Hematopoietic multipotent progenitor cell treated with erythropoietin and hydrocortisone succinate and interleukin-3 and kit ligand, for 4 days (in vitro differentiated cells): ENCODE data around the gene NFATC2IP.
"Not testable (repeated sequence)": the region's sequence is repeated elsewhere in the genome, so short reads cannot be mapped to it uniquely, and the experiment has no call there.

Experiments
- DNase-seq: peaks from one replicate; pipeline ENCODE4 v3.0.0-alpha.2; 2015

Gene NFATC2IP

DNA sequence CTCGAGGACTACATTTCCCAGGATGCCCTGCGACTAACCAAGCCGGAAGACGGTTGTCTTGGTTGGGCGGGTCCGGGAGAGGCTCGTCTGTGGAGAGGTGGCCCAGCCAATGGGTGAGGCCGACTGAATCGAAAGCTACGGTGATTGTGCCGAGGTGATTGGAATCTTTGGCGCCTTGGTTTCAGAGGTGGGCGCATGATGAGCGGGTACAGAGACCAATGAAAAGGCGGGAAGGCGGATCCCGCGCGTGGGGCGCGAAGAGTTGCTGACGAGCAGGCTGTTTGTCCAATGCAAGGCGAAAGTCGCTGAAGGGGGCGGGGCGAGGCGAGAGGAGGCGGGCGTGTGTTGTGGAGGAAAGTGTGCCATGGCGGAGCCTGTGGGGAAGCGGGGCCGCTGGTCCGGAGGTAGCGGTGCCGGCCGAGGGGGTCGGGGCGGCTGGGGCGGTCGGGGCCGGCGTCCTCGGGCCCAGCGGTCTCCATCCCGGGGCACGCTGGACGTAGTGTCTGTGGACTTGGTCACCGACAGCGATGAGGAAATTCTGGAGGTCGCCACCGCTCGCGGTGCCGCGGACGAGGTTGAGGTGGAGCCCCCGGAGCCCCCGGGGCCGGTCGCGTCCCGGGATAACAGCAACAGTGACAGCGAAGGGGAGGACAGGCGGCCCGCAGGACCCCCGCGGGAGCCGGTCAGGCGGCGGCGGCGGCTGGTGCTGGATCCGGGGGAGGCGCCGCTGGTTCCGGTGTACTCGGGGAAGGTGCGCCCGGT is at the start of gene NFATC2IP:
Gene NFATC2IP, plus strand, starts transcription at position 290 of the 762 bp plus-strand sequence. Its CDS starts 75 bp downstream, at position 365.
- DNase-seq: peak; percentile 100

DNA sequence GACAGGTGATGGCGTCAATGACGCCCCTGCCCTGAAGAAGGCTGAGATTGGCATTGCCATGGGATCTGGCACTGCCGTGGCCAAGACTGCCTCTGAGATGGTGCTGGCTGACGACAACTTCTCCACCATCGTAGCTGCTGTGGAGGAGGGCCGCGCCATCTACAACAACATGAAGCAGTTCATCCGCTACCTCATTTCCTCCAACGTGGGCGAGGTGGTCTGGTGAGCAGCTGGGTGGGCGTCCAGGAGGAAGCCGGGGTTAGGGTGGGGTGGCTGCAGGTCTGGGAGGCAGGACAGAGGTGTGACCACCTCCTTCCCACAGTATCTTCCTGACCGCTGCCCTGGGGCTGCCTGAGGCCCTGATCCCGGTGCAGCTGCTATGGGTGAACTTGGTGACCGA is 48.9 kb upstream of the NFATC2IP start:
- DNase-seq: no peak

DNA sequence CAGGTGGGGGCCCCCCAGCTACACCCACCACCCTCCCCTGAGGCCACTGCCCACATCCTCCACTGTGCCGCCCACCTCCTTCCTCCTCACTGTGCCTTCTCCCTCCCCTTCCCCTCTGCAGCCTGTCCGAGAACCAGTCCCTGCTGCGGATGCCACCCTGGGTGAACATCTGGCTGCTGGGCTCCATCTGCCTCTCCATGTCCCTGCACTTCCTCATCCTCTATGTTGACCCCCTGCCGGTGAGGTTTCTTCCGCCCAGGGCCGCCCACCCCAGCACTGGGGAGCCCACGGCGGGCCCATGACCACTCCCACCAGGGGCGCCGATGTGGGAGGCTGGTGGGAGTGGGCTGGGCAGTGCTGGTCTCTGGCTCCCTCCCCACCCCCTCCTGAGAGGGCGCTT is 47.8 kb upstream of the NFATC2IP start:
- DNase-seq: peak; percentile 54

DNA sequence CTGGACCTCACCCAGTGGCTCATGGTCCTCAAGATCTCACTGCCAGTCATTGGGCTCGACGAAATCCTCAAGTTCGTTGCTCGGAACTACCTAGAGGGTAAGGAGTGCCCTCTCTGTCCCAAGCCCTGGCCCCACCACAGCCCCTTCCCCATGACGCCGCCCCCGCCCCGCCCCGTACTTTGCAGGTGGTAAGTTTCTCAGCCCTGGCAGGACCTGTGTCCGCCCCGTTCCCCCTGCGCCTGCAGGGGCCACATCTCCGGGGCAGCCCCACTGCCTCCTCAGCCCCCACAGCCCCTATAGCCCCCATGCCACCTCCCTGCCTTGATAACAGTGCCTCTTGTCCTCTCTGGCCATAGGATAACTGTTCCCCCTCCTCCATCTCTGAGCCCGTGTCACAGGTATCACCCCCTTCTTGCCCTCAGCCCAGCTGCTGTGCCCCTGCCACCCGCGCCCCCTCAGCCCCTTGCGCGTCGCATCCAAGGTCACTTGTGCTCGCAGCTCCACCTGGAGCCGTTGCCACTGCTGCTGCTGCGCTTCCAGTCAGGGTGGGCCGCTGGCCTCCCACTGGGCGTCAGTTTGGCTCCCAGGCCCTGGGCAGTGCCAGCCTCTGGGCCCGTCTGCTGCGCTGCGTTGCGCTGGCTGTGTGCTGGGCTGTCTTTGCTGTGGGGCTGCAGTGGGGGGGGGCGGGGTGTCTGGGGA is 47.2 kb upstream of the NFATC2IP start:
- no peak for DNase-seq

DNA sequence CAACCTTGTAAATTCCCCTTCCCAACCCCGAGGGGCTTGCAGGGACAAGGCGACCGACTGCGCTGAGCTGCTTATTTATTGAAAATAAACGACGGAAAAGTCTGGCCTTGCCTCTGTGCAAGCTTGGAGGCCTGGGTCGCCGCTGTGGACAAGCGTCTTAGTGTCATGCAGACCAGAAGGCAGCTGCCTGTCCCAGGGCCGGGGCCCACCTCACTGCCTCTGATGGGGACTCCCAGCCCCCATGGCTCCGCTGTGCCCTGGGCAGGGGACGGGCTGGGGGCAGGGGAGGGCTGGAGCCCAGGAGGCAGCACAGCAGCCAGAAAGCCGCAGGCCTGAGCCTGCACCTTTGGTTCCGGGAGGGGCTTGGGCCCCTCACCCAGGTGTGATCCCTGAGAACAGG is 46.4 kb upstream of the NFATC2IP start:
- no peak for DNase-seq

DNA sequence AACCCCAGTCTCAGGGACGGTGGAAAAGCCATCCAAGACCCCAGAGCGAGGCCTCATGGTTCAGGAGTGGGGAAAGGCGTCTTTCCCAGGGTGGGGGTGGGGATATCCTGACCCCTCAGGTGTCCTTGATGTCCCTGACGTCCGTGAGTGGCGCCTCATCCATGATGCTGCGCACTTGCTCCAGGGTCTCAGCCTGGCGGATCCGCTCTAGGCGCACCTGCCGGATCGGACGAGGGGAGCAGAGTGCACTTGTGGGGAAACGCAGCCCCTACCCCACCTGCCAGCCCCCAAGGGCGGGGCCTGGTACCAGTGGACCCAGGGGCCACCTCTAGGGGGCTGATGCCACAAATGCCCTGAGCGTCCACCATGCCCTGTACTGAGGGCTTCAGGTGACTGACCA is 45.9 kb upstream of the NFATC2IP start:
- DNase-seq: no peak

DNA sequence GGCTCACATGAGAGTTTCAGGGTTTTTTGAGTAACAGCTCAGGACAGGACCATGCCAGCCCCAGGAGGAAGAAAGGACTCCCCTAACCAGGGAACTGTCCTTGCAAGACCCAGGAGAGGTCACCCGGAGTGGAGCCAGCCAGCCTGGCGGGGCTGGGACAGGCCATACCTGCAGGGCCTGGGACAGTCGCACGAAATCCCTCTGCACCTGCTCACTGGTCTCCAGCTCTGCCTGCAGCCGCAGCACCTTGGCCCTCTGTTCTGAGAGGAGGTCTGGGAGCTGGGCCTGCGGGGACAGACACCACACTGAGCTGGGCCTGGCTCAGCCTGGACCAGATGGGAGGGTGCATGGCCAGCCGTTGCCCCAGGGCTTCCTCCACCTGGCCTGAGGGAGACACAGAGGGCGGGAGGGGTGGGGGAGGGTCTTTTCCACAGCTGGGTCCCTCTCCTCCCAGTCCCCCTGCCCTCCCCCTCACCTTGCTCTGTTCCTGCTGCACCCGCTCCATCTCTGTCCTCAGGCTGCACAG is 45.4 kb upstream of the NFATC2IP start:
- no peak for DNase-seq

DNA sequence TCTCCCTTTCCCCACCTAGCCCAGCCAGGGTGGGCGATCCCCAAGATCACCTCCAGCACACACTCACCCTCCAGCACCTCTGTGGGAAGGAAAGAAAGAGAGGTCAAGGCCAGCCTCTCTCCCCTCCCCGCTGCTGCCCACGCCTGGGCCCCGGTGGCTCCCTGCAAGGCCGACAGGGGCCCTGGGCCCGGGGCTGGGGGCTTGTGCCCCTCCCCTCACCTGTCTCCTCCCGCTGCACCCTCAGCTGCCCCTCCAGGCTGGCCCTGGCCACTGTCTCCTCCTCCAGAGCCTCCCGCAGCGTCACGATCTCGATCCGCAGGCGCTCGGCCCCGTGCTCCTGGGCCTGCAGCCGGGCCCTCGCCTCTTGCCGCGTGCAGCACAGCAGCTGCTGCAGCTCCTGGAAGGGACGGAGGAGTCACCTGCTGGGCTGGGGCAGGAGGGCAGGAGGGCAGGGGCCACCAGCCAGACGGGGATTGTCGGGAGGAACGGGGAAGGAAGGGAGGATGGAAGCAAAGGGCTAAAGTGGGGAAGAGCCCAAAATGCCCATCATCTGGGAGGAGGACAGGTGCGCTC is 44.9 kb upstream of the NFATC2IP start:
- DNase-seq: no peak

DNA sequence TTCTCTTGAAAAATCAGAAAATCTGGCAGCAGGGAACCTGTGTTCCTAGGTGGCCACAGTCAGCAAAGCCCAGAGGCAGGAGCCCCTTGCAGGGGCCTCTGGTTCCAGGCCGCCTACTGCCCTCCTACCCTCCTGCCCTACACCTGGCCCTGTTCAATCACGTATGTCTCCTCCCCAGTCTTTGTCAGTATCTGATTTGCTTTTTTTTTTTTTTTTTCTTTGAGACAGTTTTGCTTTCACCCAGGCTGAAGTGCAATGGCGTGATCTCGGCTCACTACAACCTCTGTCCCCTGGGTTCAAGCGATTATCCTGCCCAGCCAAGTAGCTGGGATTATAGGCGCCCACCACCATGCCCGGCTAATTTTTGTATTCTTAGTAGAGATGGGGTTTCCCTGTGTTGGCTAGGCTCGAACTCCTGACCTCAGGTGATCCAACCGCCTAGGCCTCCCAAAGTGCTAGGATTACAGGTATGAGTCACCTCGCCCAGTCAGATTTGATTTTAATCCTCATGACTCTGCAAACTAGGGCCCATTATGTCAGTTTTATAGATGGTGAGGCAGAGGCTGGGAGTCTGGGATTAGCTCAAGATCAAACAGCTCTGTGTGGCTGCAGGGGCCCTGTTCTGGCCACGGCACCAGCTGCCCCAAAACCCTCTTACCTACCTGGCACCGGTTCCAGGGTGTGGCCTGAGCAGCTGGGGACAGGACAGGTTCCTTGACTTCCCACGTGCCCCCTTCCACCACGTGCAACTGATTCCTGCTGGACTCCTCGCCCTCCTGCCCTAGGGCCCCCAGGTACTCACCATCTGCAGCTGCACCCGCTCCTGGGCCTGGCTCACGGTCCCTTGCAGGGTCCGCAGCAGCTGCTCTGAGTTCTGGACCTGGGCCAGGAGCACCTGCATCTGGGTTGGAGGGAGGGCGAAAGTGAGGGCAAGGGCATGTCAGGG is 40.4 kb upstream of the NFATC2IP start:
- DNase-seq: no peak

DNA sequence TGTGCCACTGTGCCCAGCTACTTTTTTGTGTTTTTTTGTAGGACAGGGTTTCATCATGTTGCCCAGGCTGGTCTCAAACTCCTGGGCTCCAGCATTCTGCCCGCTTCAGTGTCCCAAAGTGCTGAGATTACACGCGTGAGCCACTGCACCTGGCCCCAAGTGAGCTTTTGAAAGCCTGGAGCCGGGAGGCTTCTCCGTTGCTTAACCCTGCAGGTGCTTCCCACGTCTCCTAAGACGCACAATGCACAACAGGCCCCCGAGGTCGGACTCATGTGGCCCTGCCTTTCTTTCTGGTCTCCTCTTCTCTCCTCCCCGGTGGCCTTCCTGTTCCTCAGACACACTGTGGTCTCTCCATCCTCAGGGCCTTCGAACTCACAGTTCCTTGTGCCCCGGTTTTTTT is 38.2 kb upstream of the NFATC2IP start:
- DNase-seq: no peak

DNA sequence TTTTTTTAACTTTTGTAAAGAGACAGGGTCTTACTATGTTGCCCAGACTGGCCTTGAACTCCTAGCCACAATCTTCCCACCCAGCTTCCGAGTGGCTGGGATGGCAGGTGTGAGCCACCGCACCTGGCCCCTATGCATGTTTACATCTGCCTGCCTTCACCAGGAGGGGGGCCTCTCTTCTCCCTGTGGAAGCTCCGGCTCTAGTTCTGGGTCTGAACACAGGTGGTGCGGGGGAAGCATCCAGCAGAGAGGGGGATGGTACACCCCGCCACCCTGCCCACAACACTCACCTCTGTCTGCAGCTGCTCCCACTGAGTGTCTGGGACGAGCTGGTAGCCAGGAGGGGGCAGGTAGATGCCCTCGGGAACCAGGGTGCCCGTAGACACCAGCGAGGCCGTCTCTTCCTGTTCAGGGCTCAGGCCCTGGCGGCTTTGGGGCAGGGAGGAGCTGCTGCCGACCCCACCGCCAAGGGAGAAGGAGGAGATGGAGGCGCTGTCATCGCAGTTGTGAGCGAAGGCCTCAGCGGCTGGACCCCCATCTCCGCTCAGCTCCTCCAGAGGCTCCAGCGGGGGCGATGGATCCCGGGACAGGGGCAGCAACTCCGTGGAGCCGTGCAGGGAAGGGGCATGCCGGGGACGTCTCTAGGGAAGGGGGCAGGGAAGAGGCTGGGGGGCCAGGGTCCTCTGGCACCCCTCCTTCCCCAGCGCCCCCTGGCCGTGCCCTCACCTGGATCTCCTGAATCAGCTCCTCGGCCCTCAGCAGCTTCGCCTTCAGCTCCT is 36.6 kb upstream of the NFATC2IP start:
- DNase-seq: no peak

DNA sequence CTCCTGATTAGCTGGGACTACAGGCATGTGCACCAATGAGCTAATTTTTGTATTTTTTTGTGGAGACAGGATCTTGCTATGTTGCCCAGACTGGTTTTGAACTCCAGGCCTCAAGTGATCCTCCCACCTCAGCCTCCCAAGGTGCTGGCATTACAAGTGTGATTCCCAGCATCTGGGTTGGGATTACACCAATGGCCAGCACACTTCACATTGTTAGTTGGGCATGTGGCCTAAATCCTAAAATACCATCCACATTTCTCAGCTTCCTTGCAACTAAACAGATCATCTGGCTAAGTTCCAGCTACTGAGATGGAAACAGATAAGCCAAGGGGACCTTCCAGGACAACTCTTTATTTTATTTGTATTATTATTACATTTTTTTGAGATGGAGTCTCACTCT is 35.6 kb upstream of the NFATC2IP start:
- no peak for DNase-seq

DNA sequence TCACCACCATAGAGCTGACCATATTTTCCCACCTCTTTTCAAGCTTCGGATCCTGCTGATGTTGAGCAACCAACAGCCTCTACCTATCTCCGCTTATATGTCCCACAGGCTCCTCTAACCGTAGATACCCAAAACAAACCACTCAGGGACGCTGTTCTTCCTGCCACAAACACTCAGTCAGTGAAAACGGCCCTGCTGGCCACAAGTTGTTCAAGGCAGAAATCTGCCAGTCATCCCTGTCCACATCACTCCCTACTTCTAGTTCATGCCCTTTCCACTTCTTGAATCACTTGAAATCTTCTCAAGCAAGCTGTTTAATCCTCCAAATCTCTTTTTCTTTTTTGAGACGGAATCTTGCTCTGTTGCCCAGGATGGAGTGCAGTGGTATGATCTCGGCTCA is 33.6 kb upstream of the NFATC2IP start:
- peak; percentile 30 for DNase-seq

DNA sequence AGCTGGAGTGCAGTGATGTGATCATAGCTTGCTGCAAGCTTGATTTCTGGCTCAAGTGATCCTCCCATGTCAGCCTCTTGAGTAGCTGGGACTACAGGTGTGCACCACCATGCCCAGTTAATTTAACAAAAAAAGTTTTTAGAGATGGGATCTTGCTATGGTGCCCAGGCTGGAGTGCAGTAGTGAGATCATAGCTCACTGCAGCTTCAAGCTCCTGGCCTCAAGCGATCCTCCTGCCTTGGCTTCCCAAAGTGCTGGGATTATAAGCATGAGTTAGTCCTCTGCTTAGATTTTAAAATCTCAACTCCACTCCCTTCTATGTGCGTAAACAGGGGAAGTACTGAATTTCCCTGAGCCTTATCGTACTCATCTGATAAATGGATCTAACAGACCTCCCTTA is 32.0 kb upstream of the NFATC2IP start:
- no peak for DNase-seq

DNA sequence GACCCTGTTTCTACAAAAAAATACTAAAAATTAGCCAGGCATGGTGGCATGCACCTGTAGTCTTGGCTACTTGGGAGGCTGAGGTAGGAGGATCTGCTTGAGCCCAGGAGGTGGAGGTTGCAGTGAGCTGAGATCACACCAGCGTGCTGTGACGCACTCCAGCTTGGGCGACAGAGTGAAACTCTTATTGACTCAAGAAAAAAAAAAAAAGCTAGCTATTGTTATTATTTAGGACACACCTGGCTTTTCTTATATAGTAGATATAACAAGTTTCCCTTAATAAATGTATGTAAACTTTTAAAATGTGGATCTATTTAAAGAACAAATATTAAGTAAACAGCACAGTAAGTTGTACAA is 27.5 kb upstream of the NFATC2IP start:
- no peak for DNase-seq

DNA sequence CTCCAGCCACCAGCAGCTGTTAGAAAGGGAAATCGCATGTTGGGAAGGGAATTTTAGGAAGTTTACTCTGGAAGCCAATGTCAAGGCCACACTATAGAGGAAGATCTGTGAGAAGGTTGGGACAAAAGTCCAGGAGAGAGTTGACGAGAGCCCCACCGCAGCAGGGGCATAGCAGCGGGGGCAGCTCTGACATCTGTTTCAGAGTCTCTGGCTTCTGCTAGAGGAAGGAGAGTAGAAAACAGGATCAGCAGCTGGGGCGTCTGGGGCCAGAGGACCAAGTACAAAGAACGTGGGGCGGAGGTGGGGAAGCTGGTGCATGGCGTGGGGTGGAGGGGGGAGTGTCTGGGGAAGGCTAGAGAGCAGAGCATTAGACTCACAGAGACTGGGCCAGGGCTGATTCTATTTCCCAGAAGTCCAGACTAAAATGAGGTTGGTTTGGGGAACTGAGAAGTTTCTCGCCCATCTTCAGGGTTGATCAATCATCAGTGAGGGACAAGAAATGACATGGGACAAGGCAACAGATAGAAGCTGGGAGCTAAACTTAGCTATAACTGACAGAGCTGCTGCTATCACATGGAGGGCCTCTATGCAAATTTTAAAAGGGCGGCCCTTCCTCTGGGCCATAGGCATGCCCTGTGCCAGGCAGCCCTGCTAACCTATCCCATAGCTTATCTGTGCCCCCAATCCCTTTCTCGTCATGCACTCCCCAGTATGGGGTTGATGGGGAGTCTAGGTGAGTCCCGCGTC is 26.9 kb upstream of the NFATC2IP start:
- DNase-seq: peak; percentile 50

DNA sequence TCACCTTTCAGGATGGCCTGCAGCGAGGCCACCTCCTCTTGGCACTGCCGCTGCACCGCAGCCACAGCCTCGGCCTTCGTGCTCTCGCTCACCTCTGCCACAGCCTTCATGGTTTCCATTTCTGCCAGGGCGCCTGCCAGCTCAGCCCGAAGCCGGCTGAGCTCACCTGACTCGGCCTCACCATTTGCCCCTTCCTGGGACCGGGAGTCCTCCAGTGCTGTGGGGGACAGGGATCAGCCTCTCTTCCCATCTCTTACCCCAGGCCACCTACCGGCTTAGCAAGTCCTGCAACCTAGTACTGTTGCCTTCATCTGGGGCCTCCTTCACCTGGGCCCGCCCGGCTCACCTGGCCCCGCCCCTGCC is 26.4 kb upstream of the NFATC2IP start:
- no peak for DNase-seq

DNA sequence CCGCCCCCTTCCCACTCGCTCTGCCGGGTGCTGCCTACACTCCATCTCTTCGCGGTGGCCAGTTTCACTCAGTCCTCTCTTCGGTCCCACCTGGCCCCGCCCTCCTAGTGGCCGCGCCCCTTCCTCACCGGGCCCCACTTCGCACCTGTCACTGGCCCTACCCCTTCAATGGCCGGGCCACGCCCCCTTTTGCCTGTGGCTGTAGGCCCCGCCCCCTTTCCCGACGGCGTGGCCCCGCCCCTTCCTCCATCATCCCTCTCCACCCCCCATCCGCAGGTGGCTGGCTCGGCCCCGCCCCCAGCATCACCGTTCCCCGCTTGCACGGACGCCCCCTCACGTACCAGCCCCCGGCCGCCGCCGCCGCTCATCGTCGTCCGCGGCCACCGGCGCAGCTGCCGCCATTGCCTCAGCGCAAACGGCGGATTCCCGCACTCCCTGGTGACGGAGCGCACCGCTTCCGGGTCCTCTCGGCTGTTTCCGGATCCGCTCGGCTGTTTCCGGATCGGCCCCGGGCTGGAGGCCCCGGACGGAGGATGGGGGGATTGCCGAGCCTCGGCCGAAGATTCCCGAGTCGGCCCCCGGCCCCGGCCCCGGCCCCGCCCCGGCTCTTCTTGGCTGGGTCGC is 25.9 kb upstream of the NFATC2IP start, which contains the start of gene RABEP2:
Gene RABEP2, minus strand, starts transcription at position 477 of the 624 bp plus-strand sequence. Its CDS starts 75 bp downstream, at position 402.
- peak; percentile 96 for DNase-seq

DNA sequence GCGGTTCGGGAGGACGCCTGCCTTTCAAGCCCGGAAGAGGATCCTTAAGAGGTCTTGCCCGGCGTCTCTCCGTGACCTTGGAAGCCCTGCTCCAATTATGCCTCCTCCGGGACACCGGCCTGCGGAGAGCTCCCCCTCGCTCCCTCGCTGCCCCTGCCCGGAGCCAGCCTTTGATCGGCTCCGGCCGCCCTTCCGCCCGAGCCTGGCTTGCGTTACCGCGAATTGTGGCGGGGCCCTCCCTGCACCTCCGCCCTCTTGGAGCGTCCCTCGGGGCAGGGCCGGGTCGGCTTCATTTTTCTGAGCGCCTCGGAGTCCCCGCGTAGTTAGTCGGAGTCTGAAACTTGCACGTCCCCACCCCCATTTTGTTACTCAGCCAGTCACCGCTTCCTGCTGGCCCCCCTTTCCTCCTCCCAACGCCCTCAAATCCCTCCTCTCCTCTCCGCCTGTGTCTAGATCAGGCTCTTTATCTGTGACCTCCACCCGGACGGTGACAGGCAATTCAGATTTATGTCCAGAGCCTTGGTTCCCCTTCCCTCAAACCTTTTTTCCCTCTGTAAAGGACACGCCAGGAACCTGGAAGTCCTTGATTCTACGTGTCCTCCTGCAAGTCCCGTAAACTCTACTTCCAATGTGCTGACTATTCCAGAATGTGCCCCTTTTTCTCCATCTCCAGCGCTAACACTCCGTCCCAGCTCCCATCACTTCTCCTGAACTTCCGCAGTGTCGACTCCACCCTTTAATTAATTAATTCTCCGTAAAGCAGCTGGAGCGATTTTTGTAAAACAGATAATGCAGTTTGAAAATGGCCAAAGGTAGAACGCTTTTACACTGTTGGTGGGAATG is 25.1 kb upstream of the NFATC2IP start:
- DNase-seq: peak; percentile 97

DNA sequence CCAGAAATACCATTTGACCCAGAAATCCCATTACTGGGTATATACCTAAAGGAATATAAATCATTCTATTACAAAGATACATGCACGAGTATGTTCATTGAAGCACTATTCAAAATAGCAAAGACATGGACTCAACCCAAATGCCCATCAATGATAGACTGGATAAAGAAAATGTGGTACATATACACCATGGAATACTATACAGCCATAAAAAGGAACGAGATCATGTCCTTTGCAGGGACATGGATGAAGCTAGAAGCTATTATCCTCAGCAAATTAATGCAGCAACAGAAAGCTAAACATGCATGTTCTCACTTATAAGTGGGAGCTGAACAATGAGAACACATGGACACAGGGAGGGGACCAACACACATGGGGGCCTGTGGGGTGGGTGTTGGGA is 24.5 kb upstream of the NFATC2IP start:
- not testable (repeated sequence) for DNase-seq
